Tibial nerve (tissue), 4 donors: ENCODE results near the gene MCOLN1. TPM values are rescaled to one million over a fixed set of nuclear protein-coding genes. Genes with fewer than 3 reads are reported as not detected.

Source experiments
- DNase-seq, 2 donors: peaks; one replicate each; pipeline ENCODE4 v3.0.0-alpha.2; 2019; ENCODE audit warnings: low spot score in 2 of 2
- H3K27ac ChIP-seq, 4 donors: fragments of 200-600 bp; sonication (generic) in 3 of 4; one replicate each; pipeline ENCODE4 v1.5.1; 2017 to 2019; ENCODE audit warnings: mild to moderate bottlenecking in 1 of 4
- H3K27me3 ChIP-seq, 2 donors: fragments of 200-600 bp; sonication (generic) in 1 of 2; one replicate each; pipeline versions ENCODE4 v1.5.1 to v1.6.0; 2017 to 2019
- H3K36me3 ChIP-seq, 3 donors: fragments of 200-600 bp; sonication (generic); one replicate each; pipeline ENCODE4 v1.5.1; 2018 to 2019
- H3K4me1 ChIP-seq, 4 donors: fragments of 200-600 bp; sonication (generic) in 3 of 4; one replicate each; pipeline ENCODE4 v1.5.1; 2017 to 2019
- H3K4me3 ChIP-seq, 4 donors: fragments of 200-600 bp; sonication (generic) in 3 of 4; one replicate each; pipeline ENCODE4 v1.5.1; 2017 to 2019; ENCODE audit warnings: mild to moderate bottlenecking in 1 of 4, moderate library complexity in 1 of 4
- H3K9me3 ChIP-seq, 4 donors: fragments of 200-600 bp; sonication (generic) in 3 of 4; one replicate each; pipeline ENCODE4 v1.5.1; 2017 to 2019
- CTCF ChIP-seq, 5 experiments: fragments of 200-600 bp in 3 of 5; fragments of 450-650 bp in 2 of 5; sonication (generic) in 3 of 5; IDR thresholded peaks; one replicate each; pipeline ENCODE4 v1.5.1; 2016 to 2019; ENCODE audit warnings: antibody characterized with exemption in 5 of 5, mild to moderate bottlenecking in 3 of 5, moderate library complexity in 2 of 5
- EP300 ChIP-seq, 2 donors: sonication (generic); formaldehyde crosslinking; IDR thresholded peaks; one replicate each; pipeline ENCODE4 v1.6.1; 2017; ENCODE audit warnings: antibody characterized with exemption in 2 of 2, mild to moderate bottlenecking in 1 of 2
- POLR2A ChIP-seq, 2 donors: fragments of 450-650 bp; IDR thresholded peaks; one replicate each; pipeline ENCODE4 v1.6.1; 2017; ENCODE audit warnings: antibody characterized with exemption in 2 of 2, mild to moderate bottlenecking in 2 of 2, moderate library complexity in 2 of 2
- WGBS, 2 donors: methylation state at CpG; one replicate each; pipeline ENCODE4 v1.1.5; 2018; 5-methylcytosine and 5-hydroxymethylcytosine counted together
- total RNA-seq, 4 donors: library from RNA; depleted of rRNA; stranded (reverse); fragments of >200 nt; gene quantifications; one replicate each; pipeline ENCODE4 v1.1.0, GENCODE V29; 2016

MCOLN1 gene
- total RNA-seq, 4 donors from 2014 or later = 21.3 to 52.2 (median 31.3) TPM

DNA sequence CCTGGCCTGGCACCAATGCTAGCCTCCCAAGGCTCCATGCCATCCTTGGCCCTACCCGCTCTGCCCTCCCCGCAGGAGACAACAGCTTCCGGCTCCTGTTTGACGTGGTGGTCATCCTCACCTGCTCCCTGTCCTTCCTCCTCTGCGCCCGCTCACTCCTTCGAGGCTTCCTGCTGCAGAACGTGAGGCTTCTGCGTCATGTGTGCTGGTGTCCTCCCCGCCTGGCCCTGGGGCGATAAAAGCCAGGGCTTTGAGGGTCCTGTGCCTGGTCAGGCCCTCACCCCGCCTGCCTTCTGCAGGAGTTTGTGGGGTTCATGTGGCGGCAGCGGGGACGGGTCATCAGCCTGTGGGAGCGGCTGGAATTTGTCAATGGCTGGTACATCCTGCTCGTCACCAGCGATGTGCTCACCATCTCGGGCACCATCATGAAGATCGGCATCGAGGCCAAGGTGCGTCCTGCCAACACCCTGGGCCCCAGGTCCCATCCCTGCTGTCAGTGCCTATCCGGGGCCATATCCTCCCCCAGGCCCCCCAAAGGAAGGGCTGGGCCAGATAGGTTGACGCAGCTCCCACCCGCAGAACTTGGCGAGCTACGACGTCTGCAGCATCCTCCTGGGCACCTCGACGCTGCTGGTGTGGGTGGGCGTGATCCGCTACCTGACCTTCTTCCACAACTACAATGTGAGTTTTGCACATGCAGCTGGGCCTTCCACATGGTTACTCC lies 6.3 kb downstream of the MCOLN1 start:
- Histone ChIP-seq H3K4me3 (no peak overlapping the region), H3K36me3 (peaks cover 0 to 86% (median 0%) of the 10 kb centered on the region in 3 donors), H3K27ac (no peak overlapping the region), H3K9me3 (no peaks in the 10 kb centered on the region), H3K4me1 (peaks cover 0 to 14% (median 4%) of the 10 kb centered on the region in 4 donors), H3K27me3 (no peaks in the 10 kb centered on the region)
- WGBS, 2 donors = 90 to 95% methylated on average over 28 to 32 of the region's 32 CpGs
- no peak for TF ChIP-seq POLR2A (IDR thresholded peaks at IDR 0.05)
- TF ChIP-seq CTCF (IDR thresholded peaks at IDR 0.05) = no peak
- no peak for TF ChIP-seq EP300 (IDR thresholded peaks at IDR 0.05)
- DNase-seq = no peak

- DNase-seq = no peak
- H3K4me1 ChIP-seq = peaks cover 0 to 10% (median 3%) of the 10 kb centered on the region in 4 donors
- H3K9me3 ChIP-seq = no peaks in the 10 kb centered on the region
- H3K27ac ChIP-seq = no peak overlapping the region
- WGBS, 2 donors = 80 to 85% methylated on average over 14 to 15 of the region's 15 CpGs
- no peaks in the 10 kb centered on the region for H3K27me3 ChIP-seq
- no peak for TF ChIP-seq EP300 (IDR thresholded peaks at IDR 0.05)
- no peak for TF ChIP-seq CTCF (IDR thresholded peaks at IDR 0.05)
- TF ChIP-seq POLR2A (IDR thresholded peaks at IDR 0.05) = no peak
- H3K4me3 ChIP-seq = no peak overlapping the region
- H3K36me3 ChIP-seq = peaks cover 0 to 85% (median 0%) of the 10 kb centered on the region in 3 donors
These were observed 6.8 kb downstream of the MCOLN1 start for GRCh38 chr19:7529246-7529600.

GRCh38 chr19:7529610-7530490 lies 7.4 kb downstream of the MCOLN1 start:
- Histone ChIP-seq H3K4me3 (no peak overlapping the region), H3K4me1 (peaks cover 0 to 9% (median 3%) of the 10 kb centered on the region in 4 donors), H3K9me3 (no peaks in the 10 kb centered on the region), H3K27me3 (no peaks in the 10 kb centered on the region), H3K27ac (no peak overlapping the region), H3K36me3 (peaks cover 0 to 79% (median 0%) of the 10 kb centered on the region in 3 donors)
- TF ChIP-seq EP300 (IDR thresholded peaks at IDR 0.05) (no peak), CTCF (IDR thresholded peaks at IDR 0.05) (no peak)
- 93 to 94% methylated on average over 33 of the region's 33 CpGs for WGBS, 2 donors
- no peak for DNase-seq

GRCh38 chr19:7533281-7533885 lies 11.0 kb downstream of the MCOLN1 start:
- peak; percentile 38 to 42 for DNase-seq
- 18% methylated on average over 13 to 25 of the region's 30 CpGs for WGBS, 2 donors
- peaks cover 0 to 59% (median 0%) of the 10 kb centered on the region in 3 donors for H3K36me3 ChIP-seq

More at GRCh38 chr19:7533281-7533885, 11.0 kb downstream of the MCOLN1 start:
- Histone ChIP-seq H3K4me3 (peak overlapping the region; percentile 64 to 92 (median 82)), H3K27ac (peak overlapping the region; percentile 80 to 98 (median 92)), H3K9me3 (no peaks in the 10 kb centered on the region), H3K27me3 (no peaks in the 10 kb centered on the region), H3K4me1 (peaks cover 0 to 18% (median 7%) of the 10 kb centered on the region in 4 donors)
- no peak for TF ChIP-seq POLR2A (IDR thresholded peaks at IDR 0.05)
- TF ChIP-seq CTCF (IDR thresholded peaks at IDR 0.05) = no peak
- TF ChIP-seq EP300 (IDR thresholded peaks at IDR 0.05) = no peak
